CD4-positive, alpha-beta T cell treated with Interleukin-12 subunit alpha and Interleukin-12 subunit beta, for 1 hour (primary cell): ENCODE data around the gene CD300LD.
"Not testable (repeated sequence)": the region's sequence is repeated elsewhere in the genome, so short reads cannot be mapped to it uniquely, and the experiment has no call there.

Source experiments
- DNase-seq: peaks from one replicate; pipeline ENCODE4 v3.0.0-alpha.2; 2020

CD300LD gene

DNA sequence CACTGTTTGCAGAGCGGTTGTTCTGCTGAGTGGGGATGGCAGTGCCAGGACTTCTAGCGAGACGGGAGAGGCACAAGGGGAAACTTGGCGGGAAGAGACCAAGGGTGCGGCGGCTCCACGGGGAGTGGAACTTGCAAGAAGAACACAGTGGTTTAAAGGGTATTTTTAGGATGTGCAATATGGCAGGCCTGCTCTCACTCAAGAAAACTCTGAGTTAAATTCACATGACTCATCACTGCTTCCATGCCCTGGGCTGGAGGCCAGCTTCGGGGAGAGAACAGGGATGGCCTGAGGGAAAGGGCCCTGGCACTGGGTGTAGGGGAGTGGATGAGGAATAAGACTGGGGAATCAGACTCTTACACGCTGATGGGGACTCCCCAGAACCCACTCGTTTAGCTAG lies 13.3 kb upstream of the CD300LD start:
- no peak for DNase-seq

DNA sequence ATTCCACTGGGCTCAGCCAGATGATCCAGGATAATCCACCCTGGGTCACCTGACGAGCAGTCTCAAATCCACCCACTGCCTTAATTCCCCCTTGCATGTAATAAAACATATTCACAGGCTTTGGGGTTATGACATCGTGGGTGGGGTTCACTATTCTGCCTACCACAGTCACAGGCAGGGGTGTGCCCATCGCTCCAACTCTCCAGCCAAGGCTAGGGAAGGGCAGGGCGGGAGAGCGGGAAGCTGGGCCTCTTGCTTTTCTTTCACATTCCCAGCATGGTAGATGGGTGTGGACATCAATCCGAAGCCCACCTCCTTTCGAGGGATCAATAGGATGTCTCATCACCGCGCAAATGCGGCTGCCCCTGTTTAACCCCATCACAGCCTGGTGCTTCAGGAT lies 12.7 kb upstream of the CD300LD start:
- no peak for DNase-seq

DNA sequence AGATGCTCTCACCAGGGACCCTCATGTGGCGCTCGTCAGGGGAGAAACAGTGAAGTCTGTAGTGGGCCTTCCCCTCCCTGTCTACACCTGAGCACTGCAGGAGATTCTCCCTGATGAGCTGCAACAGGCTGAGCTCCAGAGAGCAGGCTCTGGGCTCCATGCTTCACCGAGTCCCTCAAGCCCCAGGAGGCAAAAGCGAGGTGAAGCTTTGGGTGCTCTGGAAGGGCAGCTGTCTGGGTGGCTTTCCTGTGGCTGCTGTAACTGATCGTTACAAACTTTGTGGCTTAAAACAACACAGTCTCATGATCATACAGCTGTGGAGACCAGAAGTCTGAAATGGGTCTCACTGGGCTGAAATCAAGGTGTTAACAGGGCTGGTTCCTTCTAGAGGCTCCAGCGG lies 12.1 kb upstream of the CD300LD start:
- no peak for DNase-seq

DNA sequence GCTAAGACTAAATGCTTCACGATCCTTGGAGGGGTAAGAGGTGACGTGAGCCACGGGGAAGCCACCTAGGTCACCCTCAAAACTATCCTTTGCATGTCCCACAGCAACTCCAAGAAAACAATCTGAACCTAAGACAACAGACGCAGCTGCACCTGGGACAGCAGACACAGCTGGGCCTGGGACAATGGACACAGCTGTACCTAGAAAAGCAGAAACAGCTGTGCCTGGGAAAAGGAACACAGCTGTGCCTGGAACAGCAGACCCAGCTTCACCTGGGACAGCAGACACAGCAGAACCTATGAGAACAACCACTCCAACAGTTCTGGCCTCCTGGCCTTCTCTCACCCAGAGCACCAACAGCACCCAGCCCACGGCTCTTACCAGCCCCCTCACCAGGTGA lies 11.7 kb upstream of the CD300LD start:
- DNase-seq, result no peak

DNA sequence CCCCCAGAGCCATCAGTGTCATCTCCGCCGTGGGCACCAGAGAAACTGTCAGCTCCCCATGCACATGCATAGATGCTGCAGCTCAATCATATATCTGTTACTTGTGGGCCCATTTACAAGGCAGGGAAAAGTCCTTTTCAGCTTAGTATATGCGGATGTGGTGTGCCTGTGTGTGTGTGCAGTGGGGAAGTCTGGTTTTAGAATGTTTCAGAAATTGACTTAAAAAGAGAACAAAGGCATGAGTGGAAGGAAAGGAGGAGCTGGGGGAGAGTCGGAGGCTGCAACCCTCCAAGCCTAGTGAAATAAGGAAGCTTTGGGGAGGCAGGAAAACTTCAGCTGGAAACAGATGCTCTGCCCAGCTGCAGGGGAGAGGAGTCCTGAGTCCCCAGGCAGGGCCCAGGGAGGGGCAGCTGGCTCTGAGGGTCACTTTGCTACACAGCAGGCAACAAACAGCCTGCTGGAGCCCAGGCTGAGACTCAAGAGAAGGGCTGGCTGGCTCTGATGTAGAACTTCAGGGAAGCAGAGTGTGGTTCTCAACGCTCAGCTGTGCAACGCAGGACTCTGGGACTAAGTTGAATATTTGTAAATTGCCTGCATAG lies 11.1 kb upstream of the CD300LD start:
- DNase-seq, result no peak

DNA sequence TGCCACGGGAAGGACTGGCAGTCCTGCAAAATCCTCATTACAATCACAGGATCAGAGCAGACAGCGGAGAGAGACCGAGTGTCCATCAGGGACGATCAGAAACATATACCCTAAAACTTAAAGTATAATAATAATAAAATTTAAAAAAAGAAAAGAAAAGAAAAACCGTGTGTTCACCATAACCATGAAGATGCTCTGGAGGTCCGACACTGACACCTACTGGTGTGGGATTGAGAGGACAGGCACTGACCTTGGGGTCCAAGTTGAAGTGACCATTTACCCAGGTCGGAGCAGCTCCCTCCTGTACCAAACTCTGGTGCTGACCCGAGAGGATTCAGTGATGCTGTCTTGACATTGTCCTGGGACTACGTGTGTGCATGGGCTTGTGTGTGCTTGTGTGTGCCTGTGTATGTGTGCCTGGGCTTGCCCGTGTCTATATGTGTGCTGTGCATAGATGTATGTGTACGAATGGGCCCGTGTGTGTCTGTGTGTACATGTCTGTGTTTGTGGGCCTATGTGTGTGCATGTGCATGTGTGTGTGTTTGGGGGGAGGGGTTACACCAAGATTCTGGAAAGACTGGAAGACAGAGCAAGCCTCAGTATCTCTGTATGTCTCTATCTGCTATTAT lies 10.0 kb upstream of the CD300LD start:
- peak; percentile 30 for DNase-seq

DNA sequence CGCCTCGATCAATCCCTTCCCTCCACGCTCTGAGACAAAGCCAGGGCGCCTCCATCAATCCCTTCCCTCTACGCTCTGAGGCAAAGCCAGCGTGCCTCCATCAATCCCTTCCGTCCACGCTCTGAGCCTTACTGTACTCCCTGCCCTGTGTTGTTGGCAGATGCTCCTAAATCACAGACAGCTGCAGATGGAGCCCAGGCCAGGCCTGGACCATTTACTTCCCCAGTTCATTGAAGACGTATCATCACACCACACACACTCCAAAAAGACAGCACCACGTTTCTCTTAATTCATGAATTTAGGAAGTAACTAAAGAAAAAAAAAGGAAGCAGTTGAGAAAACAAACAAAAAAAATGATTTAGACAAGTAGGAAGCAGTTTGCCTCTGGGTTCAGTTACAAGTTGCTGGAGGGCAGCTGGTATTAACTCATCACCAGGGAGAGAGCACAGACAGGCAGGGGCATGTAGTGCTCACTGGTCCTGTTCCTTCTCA lies 7.4 kb upstream of the CD300LD start:
- DNase-seq, result no peak

DNA sequence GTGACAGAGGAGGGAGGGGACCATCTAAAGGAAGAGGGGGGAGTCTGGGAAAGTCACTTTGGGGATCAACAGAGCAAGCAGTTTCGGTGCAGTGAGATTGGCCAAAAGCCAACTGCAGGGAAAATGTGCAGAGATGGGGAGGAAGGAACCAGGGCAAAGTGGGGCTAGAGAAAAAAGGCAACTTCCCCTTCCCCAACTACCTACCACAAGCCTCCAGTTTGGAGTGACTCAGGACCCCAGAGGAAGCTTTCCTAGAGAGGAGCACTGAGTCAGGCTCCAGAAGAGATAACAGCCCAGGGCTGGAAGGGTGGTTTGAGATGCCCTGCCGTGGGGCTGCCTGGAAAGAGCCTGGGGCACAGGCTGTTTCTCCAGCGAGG lies 6.9 kb upstream of the CD300LD start:
- DNase-seq, result no peak

DNA sequence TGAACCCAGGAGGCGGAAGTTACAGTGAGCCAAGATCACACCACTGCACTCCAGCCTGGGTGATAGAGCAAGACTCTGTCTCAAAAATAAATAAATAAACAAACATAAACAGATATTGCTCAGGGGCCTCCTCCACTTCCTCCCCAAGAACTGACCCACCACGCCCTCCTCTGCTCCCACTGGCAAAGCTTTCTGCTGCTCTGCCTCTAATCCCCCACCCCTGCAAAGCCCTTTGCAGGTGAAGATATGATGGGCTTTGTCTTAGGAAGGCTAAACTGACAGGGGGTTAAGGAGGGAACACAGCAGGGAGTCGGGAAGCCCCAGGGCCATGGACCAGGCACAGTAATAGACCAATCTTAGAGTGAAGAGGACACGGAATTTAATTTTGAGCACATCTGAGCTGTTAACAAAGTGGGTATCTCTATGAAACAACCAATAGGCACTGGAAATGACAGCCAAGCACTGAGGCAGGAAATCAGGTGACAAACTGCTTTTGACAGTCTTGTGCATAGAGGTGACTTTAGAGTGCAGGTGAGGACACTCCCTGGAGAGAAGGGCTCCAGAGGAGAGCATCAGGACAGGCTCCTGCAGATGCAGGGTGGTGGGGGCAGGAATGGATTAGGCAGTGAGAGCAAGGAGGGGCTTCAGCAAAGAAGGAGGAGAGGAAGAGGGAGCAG lies 6.4 kb upstream of the CD300LD start:
- DNase-seq, result no peak

DNA sequence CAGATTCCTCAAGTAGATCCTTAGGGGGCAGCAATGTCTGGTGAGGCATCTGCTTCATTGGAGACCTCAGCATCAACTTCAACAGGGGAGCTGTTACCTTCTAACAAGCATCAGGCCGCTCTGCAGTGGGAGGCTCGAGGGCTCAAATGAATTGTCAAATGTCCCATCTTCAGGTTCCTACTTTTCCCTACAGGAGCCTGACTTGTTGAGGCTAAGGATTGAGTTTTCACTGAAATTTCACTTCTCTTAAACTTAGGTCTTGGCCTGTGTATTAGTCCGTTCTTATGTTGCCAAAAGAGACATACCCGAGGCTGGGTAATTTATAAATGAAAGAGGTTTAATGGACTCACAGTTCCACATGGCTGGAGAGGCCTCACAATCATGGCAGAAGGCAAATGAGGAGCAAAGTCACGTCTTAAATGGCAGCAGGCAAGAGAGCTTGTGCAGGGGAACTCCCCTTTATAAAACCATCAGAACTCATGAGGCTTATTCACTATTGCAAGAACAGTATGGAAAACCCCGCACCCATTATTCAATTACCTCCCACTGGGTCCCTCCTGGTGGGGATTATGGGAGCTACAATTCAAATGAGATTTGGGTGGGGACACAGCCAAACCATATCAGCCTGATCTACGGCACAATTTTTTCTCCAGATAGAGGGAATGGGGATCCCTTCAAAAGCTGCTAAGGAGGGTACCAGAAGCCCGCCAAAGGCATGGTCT lies 5.1 kb upstream of the CD300LD start:
- no peak for DNase-seq

DNA sequence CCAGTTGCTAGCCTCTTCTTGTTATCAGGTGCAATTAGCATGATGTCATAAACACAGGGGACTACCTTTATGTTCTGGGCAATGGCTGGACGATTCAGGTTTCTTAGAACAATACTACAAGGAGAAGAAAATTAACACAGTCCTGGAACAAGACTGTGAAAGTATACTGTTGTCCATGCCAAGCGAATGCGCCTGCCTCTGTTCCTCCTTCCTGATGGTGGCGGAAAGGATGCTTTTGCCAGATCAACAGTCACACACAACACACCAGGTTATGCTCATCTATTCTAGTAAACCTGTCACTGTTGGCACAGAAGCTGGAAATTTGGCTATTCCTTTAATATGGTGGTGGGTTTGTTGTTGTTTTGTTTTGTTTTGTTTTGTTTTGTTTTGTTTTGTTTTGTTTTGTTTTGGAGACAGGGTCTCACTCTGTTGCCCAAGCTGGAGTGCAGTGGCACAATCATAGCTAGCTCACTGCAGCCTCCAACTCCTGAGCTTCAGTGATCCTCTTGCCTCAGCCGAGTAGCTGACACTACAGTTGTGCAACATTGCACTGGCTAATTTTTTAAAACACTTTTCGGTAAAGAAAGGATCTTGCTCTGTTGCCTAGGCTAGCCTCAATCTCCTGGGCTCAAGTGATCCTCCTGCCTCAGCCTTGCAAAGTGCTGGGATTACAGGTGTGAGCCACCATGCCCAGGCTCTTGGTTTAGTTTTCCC lies 3.1 kb upstream of the CD300LD start:
- no peak for DNase-seq

DNA sequence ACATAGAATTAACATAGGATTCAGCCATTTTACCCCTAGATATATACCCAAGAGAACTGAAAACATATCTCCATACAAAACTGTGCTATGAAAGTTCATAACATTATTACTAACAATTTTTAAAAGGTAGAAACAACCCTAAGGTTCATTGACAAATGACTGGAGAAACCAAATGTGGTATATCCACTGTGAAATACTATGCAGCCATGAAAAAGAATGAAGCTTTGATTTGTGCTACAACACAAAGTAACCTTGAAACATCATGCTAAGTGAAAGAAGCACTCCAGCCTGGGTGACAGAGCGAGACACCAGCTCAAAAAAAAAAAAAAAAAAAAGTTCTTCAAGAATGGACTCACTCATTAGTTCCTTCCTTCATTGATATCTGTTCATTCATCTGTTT lies 580 bp downstream of the CD300LD start:
- no peak for DNase-seq

DNA sequence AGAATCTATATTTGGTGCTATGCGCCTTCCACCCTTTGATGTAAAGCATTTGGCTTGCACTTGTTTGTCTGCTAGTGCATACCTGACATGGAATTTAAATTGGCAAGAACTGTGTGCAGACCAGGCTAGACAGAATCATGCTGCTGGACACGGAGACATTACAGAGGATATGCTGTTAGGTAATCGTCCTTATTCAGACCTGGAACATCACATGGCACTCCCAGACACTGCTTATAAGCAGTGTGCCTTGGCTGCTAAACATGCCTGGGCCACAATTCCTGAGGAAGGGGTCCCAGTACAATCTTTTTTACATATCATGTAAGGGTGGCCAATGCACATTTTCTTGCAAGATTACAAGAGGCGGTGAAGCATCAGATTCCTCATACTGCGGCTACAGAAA lies 6.4 kb downstream of the CD300LD start:
- DNase-seq, result no peak

DNA sequence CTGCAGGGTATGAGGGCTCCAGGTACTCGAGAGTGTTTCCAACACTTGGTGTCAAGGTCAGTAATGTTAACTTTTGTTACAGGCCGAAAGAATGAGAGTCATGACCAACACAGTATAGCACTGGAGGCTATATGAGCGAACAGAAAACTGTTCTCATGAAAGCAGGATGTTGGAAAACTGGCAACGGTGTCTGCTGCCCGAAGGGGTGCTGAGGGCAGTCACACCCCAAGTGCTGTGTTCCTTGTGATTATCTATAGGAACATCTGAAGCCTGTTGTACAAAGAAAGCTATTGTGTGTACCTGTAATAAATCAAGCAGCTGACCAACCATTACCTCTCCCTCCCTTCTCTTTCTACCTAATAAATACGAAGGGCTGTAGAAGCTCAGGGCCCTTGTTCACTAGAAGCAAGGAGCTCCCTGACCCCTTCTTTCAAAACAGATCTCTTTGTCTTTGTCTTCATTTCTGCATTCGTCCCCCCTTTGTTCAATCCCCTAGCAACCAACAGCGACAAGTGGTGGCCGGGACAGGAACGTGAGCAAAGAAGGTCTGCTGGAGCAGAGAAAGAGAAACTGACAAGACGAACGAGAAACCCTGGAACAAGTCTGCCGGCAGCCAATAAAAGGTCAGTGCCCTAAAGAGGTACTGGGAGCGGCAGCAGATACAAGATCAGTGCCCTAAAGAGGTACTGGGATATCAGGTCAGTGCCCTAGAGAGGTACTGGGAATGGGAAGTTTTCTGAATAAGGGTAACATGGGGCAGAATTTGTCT lies 7.6 kb downstream of the CD300LD start:
- no peak for DNase-seq

DNA sequence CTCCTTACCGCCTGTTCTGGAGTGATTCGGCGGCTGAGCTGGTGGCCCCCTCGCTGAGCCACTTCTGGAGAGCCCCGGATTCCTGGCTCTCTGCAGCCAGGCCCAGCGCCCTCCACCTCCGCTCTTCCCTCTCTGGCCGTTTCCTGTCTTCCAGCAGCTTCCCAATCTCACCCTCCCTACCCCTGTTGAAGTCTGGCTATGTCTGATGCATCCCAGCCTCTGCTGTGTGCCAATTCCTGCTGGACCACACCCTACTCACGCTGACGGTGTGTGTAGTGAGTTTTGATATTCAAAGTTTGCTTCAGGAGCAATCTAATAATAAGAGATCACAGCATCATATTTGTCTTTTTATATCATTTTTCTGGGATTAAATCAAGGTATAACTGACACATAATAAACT lies 9.4 kb downstream of the CD300LD start:
- DNase-seq, result no peak

DNA sequence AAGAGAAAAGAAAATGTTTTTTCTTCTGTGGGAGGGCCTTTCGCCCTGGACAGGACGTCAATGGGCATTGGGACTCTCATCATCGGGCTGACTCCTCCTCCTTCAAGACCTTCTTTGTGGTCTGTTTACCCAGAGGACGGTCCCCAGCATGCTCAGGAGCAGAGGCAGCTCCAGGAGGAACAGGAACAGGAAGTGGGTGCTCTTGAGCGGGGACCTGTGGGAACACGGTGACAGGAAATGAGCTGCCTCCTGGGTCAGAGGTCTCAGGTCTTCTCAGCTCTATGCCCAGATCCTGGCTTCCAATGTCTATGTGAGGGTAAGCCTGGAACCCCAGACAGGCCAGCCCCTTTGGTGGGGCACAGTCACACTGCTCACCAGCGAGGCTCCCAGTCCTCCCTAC lies 12.2 kb downstream of the CD300LD start:
- no peak for DNase-seq

DNA sequence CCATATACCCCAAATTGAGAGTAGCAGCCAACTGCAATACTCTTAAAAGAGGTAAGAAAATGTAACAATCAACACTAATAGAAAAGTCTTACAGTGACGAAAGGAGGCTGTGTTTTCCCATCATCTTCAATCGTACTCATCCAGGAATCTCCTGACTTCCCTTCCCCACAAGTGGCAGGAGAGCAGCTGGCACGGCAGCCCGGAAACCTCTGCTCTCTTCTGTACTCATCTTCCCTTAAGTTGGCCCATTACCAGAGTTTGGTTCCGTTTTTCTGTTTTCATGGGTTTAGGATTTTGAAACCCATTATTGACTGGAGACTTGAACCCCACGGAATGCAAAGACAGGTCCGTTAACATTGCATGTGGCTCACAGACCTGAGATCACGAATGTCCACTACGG lies 13.1 kb downstream of the CD300LD start:
- no peak for DNase-seq

DNA sequence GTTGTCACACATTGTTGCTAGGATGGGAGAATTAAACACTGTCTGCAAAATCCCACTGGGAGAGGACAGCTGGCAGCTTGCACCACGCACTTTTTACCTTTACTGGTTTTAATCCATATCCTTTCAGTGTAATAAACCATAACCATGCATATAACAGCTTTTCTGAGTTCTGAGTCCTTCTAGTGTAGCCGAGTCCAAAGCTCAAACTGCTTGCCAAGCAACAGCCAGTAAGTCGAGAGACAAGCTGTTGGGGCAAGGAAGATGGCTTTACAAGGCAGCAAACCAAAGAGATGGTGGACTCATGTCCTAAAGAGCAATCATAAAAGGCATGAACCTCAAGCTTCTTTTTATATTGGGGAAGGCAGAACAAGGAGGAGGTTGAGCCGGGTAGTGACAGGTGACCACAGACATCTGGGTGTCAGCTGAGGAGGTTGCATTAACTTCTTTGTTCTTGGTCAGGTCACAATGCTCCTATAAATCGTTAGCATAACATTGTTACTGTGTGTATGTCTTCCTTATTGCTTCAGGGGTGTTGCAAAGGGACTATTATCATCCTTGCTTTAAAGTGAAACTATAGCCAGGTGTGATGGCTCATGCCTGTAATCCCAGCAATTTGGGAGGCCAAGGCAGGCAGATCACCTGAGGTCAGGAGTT lies 17.5 kb downstream of the CD300LD start:
- no peak for DNase-seq

DNA sequence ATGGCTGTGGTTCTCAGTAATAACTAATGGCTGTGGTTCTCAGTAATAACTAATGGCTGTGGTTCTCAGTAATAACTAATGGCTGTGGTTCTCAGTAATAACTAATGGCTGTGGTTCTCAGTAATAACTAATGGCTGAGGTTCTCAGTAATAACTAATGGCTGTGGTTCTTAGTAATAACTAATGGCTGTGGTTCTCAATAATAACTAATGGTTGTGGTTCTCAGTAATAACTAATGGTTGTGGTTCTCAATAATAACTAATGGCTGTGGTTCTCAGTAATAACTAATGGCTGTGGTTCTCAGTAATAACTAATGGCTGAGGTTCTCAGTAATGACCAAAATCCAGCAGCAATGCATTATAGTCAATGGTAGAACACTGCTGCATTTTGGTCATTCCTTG lies 18.4 kb downstream of the CD300LD start:
- not testable (repeated sequence) for DNase-seq

DNA sequence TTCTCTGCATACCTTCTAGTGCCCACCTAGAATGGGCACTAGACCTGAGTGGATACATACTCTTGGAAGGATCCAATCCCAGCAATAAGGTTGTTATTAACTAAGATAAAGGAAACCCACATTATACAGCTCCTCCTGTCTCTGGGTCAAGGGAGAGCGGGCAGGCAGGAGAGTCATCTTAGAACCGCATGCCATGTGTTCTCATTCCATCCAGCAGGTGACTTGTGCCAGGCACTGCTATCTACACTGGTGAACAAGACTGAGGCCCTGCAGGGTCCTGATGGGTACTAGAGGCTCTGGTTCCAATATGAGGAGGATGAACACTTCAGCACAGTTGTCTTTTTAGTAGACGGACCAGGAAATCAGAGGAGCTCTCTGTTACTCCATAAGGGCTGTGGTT lies 18.9 kb downstream of the CD300LD start:
- DNase-seq, result no peak

DNA sequence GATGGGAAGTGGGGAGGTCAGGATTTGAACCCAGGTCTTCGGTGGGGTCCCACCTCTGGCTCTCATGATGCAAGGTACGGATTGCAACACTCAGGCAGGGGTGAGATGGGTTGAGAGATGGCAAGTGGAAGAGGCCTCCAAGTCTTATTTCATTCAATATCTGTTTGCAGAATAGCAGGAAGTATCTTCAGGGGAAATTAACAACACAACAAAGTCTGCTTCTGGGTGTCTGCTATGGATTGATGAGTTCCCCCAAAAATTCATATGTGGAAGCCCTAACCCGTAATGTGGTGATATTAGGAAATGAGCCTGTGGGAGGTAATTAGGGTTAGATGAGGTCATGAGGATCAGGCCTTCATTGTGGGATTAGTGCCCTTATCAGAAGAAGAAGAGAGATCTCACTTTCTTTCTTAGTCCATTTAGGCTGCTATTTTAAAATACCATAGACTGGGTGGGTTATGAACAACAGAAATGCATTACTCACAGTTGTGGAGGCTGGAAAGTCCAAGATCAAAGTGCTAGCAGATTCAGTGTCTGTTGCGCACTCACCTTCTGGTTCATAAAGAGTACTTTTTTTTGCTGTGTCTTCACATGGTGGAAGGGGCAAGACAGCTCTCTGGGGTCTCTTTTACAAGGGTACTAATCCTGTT lies 20.3 kb downstream of the CD300LD start:
- DNase-seq, result no peak
